ENCODE measurements around the gene ARHGEF10L. TPM values are rescaled to one million over a fixed set of nuclear protein-coding genes. Genes with fewer than 3 reads are reported as not detected.
"Not testable (repeated sequence)": the region's sequence is repeated elsewhere in the genome, so short reads cannot be mapped to it uniquely, and the experiment has no call there.

ARHGEF10L gene
- total RNA-seq, 1 experiment from 2014 or later = not detected

DNA sequence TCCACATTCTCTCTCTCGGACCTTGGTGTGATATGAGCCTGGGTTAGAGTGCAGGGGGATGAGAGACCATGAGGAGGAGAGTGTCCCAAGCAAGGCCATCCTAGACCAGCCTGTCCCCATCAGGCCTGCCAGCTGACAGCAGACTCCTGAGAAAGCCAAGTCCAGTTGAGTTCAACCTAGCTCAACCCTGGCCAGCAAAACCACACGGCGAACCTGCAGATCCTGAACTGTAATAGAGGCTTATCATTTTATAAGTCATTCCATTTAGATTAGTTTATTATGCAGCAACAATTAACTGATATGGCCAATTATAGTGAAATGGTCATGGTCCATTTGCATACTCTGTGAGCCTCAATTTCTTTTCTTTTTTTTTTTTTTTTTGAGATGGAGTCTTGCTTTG, 36.4 kb upstream of the ARHGEF10L start:
- Histone ChIP-seq H3K9me3 (ENCODE audit: low read length) (no peaks in the 10 kb centered on the region), H3K9me2 (replicated peaks; ENCODE audit: insufficient read depth, low read length) (no peaks in the 10 kb centered on the region), H4K20me1 (ENCODE audit: insufficient read depth, low read depth, low read length) (no peaks in the 10 kb centered on the region; the same call in 1 of the 2 replicates), H3K79me2 (ENCODE audit: low read length) (no peaks in the 10 kb centered on the region), H3K27ac (ENCODE audit: low read length) (no peak overlapping the region), H3K4me3 (ENCODE audit: low read length) (no peak overlapping the region), H3K9ac (ENCODE audit: low read length) (no peak overlapping the region), H3K27me3 (ENCODE audit: low read length) (no peaks in the 10 kb centered on the region), H2AFZ (ENCODE audit: low read length) (no peak overlapping the region), H3K4me2 (ENCODE audit: low read depth, low read length, poor library complexity, severe bottlenecking) (no peak overlapping the region), H3K4me1 (ENCODE audit: low read length) (no peaks in the 10 kb centered on the region), H3K36me3 (ENCODE audit: insufficient read depth, low read length) (no peaks in the 10 kb centered on the region)
- no peak for DNase-seq

DNA sequence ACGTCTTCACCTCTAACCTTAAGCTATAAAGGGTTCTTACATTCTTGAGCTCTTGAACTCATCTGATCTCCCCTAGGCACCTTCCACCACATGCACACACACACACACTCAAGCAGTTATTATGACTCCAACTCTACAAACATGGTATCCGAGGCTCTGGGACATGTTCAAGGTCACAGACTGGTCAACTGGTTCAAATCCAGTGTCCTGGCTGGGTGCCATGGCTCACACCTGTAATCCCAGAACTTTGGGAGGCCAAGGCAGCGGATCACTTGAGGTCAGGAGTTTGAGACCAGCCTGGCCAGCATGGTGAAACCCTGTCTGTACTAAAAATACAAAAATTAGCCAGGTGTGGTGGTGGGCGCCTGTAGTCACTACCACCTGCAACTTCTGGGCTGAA, 32.3 kb upstream of the ARHGEF10L start:
- H3K4me3 ChIP-seq (ENCODE audit: low read length); H3K9ac ChIP-seq (ENCODE audit: low read length); H3K27ac ChIP-seq (ENCODE audit: low read length); H3K4me1 ChIP-seq (ENCODE audit: low read length); DNase-seq; H3K36me3 ChIP-seq (ENCODE audit: insufficient read depth, low read length); H3K9me3 ChIP-seq (ENCODE audit: low read length); H3K79me2 ChIP-seq (ENCODE audit: low read length); H3K9me2 ChIP-seq (replicated peaks; ENCODE audit: insufficient read depth, low read length); H4K20me1 ChIP-seq (ENCODE audit: insufficient read depth, low read depth, low read length); H2AFZ ChIP-seq (ENCODE audit: low read length); H3K27me3 ChIP-seq (ENCODE audit: low read length); H3K4me2 ChIP-seq (ENCODE audit: low read depth, low read length, poor library complexity, severe bottlenecking): not testable (repeated sequence)

DNA sequence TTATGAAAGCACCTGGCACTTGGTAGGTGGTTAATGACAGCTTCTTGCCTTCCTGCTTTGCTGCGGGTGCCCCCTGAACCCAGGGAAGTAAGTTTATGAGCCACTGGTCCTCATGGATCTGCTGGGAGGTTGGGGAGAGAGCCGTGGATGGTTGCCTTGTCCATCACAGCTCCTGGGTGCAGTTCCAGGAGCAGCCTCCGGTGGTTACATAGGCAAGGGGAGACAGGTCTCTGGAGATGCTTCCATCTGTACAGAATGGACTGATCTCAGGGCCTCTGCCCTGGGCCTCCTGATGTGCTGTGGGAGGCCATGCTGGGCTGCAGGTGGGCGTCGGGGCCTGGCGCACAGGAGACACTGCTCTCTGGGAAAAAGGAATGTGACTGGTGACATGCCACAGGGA, 31.6 kb upstream of the ARHGEF10L start:
- H3K36me3 ChIP-seq (ENCODE audit: insufficient read depth, low read length) = no peaks in the 10 kb centered on the region
- no peak overlapping the region for H3K9ac ChIP-seq (ENCODE audit: low read length)
- no peaks in the 10 kb centered on the region for H3K9me2 ChIP-seq (replicated peaks; ENCODE audit: insufficient read depth, low read length)
- DNase-seq = no peak
- no peak overlapping the region for H2AFZ ChIP-seq (ENCODE audit: low read length)
- H3K27ac ChIP-seq (ENCODE audit: low read length) = no peak overlapping the region
- H3K4me2 ChIP-seq (ENCODE audit: low read depth, low read length, poor library complexity, severe bottlenecking) = no peak overlapping the region
- no peaks in the 10 kb centered on the region for H3K4me1 ChIP-seq (ENCODE audit: low read length)
- 0 out of 2 replicates have a peak, but pooled peaks cover 3% of the 10 kb centered on the region for H4K20me1 ChIP-seq (ENCODE audit: insufficient read depth, low read depth, low read length)
- H3K27me3 ChIP-seq (ENCODE audit: low read length) = no peaks in the 10 kb centered on the region
- H3K79me2 ChIP-seq (ENCODE audit: low read length) = no peaks in the 10 kb centered on the region
- no peak overlapping the region for H3K4me3 ChIP-seq (ENCODE audit: low read length)
- no peaks in the 10 kb centered on the region for H3K9me3 ChIP-seq (ENCODE audit: low read length)

DNA sequence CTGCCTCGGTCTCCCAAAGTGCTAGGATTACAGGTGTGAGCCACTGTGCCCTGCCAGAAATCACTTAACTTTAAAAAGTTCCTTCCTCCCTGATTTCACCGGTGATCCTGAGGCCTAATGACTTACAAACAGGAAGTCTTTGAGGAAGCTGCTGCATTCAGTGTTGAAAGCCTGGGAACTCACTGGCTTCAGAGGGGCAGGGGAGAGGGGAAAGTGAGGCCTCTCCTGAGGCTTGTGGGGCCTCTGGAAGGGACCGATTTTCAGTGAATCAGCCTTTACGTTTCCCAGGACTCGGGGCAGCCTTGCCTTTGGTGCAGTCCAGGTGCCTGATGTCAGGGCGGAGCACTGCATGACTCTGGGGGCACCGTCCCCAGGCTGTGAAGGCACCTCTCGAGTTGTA, 30.1 kb upstream of the ARHGEF10L start:
- Histone ChIP-seq H3K4me3 (ENCODE audit: low read length) (no peak overlapping the region), H3K36me3 (ENCODE audit: insufficient read depth, low read length) (no peaks in the 10 kb centered on the region), H3K9me3 (ENCODE audit: low read length) (no peaks in the 10 kb centered on the region), H2AFZ (ENCODE audit: low read length) (no peak overlapping the region), H3K9ac (ENCODE audit: low read length) (no peak overlapping the region), H4K20me1 (ENCODE audit: insufficient read depth, low read depth, low read length) (0 out of 2 replicates have a peak, but pooled peaks cover 3% of the 10 kb centered on the region), H3K4me2 (ENCODE audit: low read depth, low read length, poor library complexity, severe bottlenecking) (no peak overlapping the region), H3K79me2 (ENCODE audit: low read length) (no peaks in the 10 kb centered on the region), H3K27me3 (ENCODE audit: low read length) (no peaks in the 10 kb centered on the region), H3K9me2 (replicated peaks; ENCODE audit: insufficient read depth, low read length) (no peaks in the 10 kb centered on the region), H3K27ac (ENCODE audit: low read length) (no peak overlapping the region), H3K4me1 (ENCODE audit: low read length) (no peaks in the 10 kb centered on the region)
- no peak for DNase-seq

DNA sequence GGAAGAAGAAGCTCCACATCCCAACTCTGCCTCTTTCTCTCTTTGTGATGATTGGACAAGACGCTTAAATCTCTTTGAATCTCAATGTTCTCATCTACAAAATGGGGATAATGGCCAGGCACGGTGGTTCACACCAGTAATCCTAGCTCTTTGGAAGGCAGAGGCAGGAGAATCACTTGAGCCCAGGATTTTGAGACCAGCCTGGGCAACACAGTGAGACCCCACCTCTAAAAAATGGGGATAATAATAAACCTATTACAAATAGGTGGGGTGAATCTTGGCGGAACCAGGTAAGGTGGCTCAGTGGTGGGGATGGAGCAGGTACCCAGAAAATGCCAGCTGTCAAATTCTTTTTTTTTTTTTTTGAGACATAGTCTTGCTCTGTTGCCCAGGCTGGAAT, 29.4 kb upstream of the ARHGEF10L start:
- H3K79me2 ChIP-seq (ENCODE audit: low read length) = no peaks in the 10 kb centered on the region
- no peaks in the 10 kb centered on the region for H3K9me2 ChIP-seq (replicated peaks; ENCODE audit: insufficient read depth, low read length)
- no peak overlapping the region for H3K9ac ChIP-seq (ENCODE audit: low read length)

DNA sequence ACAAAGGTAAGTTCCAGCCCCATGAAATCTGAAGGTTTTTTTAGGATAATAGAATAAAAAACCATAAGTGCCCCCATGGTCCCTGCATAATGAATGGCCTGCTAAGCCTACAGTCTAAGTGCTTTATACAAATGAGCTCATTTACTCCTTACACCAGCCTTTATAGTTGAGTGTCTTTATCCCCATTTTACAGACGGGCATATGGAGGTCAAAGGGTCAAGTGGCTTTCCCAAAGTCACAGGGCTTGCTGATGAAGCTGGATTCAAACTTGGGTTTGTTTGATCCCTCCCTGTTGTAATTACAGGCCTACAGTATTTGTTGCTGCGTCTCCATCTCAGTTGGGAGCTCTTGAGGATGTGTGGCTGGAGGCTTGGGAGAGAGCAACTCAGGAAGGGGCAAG, 28.3 kb upstream of the ARHGEF10L start:
- Histone ChIP-seq H3K9me3 (ENCODE audit: low read length) (no peaks in the 10 kb centered on the region), H2AFZ (ENCODE audit: low read length) (no peak overlapping the region), H3K4me2 (ENCODE audit: low read depth, low read length, poor library complexity, severe bottlenecking) (no peak overlapping the region), H3K9ac (ENCODE audit: low read length) (no peak overlapping the region), H3K4me1 (ENCODE audit: low read length) (no peaks in the 10 kb centered on the region), H3K79me2 (ENCODE audit: low read length) (no peaks in the 10 kb centered on the region), H4K20me1 (ENCODE audit: insufficient read depth, low read depth, low read length) (0 out of 2 replicates have a peak, but pooled peaks cover 3% of the 10 kb centered on the region), H3K27me3 (ENCODE audit: low read length) (no peaks in the 10 kb centered on the region), H3K27ac (ENCODE audit: low read length) (no peak overlapping the region), H3K9me2 (replicated peaks; ENCODE audit: insufficient read depth, low read length) (no peaks in the 10 kb centered on the region), H3K4me3 (ENCODE audit: low read length) (no peak overlapping the region), H3K36me3 (ENCODE audit: insufficient read depth, low read length) (no peaks in the 10 kb centered on the region)
- DNase-seq = no peak

More for the DNA sequence above, 29.4 kb upstream of the ARHGEF10L start:
- H4K20me1 ChIP-seq (ENCODE audit: insufficient read depth, low read depth, low read length) = 0 out of 2 replicates have a peak, but pooled peaks cover 3% of the 10 kb centered on the region
- H3K9me3 ChIP-seq (ENCODE audit: low read length) = no peaks in the 10 kb centered on the region
- H3K27me3 ChIP-seq (ENCODE audit: low read length) = no peaks in the 10 kb centered on the region
- H2AFZ ChIP-seq (ENCODE audit: low read length) = no peak overlapping the region
- H3K4me3 ChIP-seq (ENCODE audit: low read length) = no peak overlapping the region
- no peak overlapping the region for H3K4me2 ChIP-seq (ENCODE audit: low read depth, low read length, poor library complexity, severe bottlenecking)
- H3K36me3 ChIP-seq (ENCODE audit: insufficient read depth, low read length) = no peaks in the 10 kb centered on the region
- no peak for DNase-seq
- H3K4me1 ChIP-seq (ENCODE audit: low read length) = no peaks in the 10 kb centered on the region
- no peak overlapping the region for H3K27ac ChIP-seq (ENCODE audit: low read length)

GRCh38 chr1:17513131-17513530, 26.4 kb upstream of the ARHGEF10L start:
- no peaks in the 10 kb centered on the region for H3K4me1 ChIP-seq (ENCODE audit: low read length)
- no peaks in the 10 kb centered on the region for H3K79me2 ChIP-seq (ENCODE audit: low read length)
- no peak overlapping the region for H3K9ac ChIP-seq (ENCODE audit: low read length)
- H3K9me2 ChIP-seq (replicated peaks; ENCODE audit: insufficient read depth, low read length) = no peaks in the 10 kb centered on the region
- H3K4me2 ChIP-seq (ENCODE audit: low read depth, low read length, poor library complexity, severe bottlenecking) = no peak overlapping the region
- no peak overlapping the region for H3K27ac ChIP-seq (ENCODE audit: low read length)
- no peaks in the 10 kb centered on the region for H3K36me3 ChIP-seq (ENCODE audit: insufficient read depth, low read length)
- H4K20me1 ChIP-seq (ENCODE audit: insufficient read depth, low read depth, low read length) = 0 out of 2 replicates have a peak, but pooled peaks cover 3% of the 10 kb centered on the region
- no peaks in the 10 kb centered on the region for H3K9me3 ChIP-seq (ENCODE audit: low read length)
- H2AFZ ChIP-seq (ENCODE audit: low read length) = no peak overlapping the region
- no peaks in the 10 kb centered on the region for H3K27me3 ChIP-seq (ENCODE audit: low read length)
- no peak overlapping the region for H3K4me3 ChIP-seq (ENCODE audit: low read length)
- DNase-seq = no peak

DNA sequence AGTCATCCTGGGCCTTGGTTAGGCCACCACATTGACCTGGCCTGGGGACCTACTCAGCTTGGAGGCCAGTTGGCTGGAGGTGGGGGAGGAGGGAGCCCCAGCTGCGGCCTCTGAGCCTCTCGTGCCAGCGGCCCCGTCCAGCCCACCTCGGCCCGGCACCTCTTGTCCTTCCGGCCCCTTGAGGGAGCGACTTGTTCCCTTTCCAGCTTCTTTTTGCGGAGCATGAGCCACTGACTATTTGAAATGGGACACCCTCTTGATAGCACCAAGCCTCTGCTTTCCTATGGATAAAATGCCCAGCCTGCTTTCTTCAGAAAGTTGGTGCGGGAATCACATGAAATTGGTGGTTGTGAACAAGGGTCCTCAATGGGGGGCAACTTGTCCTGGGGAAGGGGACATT, 24.7 kb upstream of the ARHGEF10L start:
- Histone ChIP-seq H3K9ac (ENCODE audit: low read length) (no peak overlapping the region), H3K9me2 (replicated peaks; ENCODE audit: insufficient read depth, low read length) (no peaks in the 10 kb centered on the region), H3K27me3 (ENCODE audit: low read length) (no peaks in the 10 kb centered on the region), H3K9me3 (ENCODE audit: low read length) (no peaks in the 10 kb centered on the region), H4K20me1 (ENCODE audit: insufficient read depth, low read depth, low read length) (0 out of 2 replicates have a peak, but pooled peaks cover 3% of the 10 kb centered on the region), H3K27ac (ENCODE audit: low read length) (no peak overlapping the region), H3K79me2 (ENCODE audit: low read length) (no peaks in the 10 kb centered on the region), H3K4me2 (ENCODE audit: low read depth, low read length, poor library complexity, severe bottlenecking) (no peak overlapping the region), H3K4me1 (ENCODE audit: low read length) (no peaks in the 10 kb centered on the region), H3K4me3 (ENCODE audit: low read length) (no peak overlapping the region), H2AFZ (ENCODE audit: low read length) (no peak overlapping the region), H3K36me3 (ENCODE audit: insufficient read depth, low read length) (no peaks in the 10 kb centered on the region)
- DNase-seq = no peak

- no peak overlapping the region for H3K4me2 ChIP-seq (ENCODE audit: low read depth, low read length, poor library complexity, severe bottlenecking)
- H2AFZ ChIP-seq (ENCODE audit: low read length) = no peak overlapping the region
- no peaks in the 10 kb centered on the region for H3K79me2 ChIP-seq (ENCODE audit: low read length)
- no peak overlapping the region for H3K4me3 ChIP-seq (ENCODE audit: low read length)
- no peak for DNase-seq
- H3K27ac ChIP-seq (ENCODE audit: low read length) = no peak overlapping the region
- no peaks in the 10 kb centered on the region for H3K4me1 ChIP-seq (ENCODE audit: low read length)
- H3K36me3 ChIP-seq (ENCODE audit: insufficient read depth, low read length) = no peaks in the 10 kb centered on the region
- H3K27me3 ChIP-seq (ENCODE audit: low read length) = no peaks in the 10 kb centered on the region
- no peak overlapping the region for H3K9ac ChIP-seq (ENCODE audit: low read length)
- H4K20me1 ChIP-seq (ENCODE audit: insufficient read depth, low read depth, low read length) = 0 out of 2 replicates have a peak, but pooled peaks cover 3% of the 10 kb centered on the region
- no peaks in the 10 kb centered on the region for H3K9me2 ChIP-seq (replicated peaks; ENCODE audit: insufficient read depth, low read length)
- no peaks in the 10 kb centered on the region for H3K9me3 ChIP-seq (ENCODE audit: low read length)
Observed at GRCh38 chr1:17515902-17516301, 23.6 kb upstream of the ARHGEF10L start.
